K562 (cell line): ENCODE data around the gene DARS1.

ENCODE experiments used
- BHLHE40 ChIP-seq: IDR thresholded peaks from 2 replicates; pipeline ENCODE4 v1.6.1; 2011; ENCODE audit warnings: low read length, improper control_type of control experiment
- BRCA1 ChIP-seq, 2 experiments: fragments of 450-650 bp in 1 of 2; sonication (generic) in 1 of 2; formaldehyde crosslinking in 1 of 2; IDR thresholded peaks; 2 replicates each; pipeline versions ENCODE4 v1.5.0 to v1.6.1; 2017 to 2020; ENCODE audit warnings: mild to moderate bottlenecking in 1 of 2, missing genetic modification reagents in 1 of 2
- E2F5 ChIP-seq: sonication (generic); formaldehyde crosslinking; IDR thresholded peaks from 2 replicates; pipeline ENCODE4 v1.8.0; 2022; ENCODE audit warnings: mild to moderate bottlenecking, missing genetic modification reagents
- ELK1 ChIP-seq: sonication (generic); formaldehyde crosslinking; IDR thresholded peaks from 2 replicates; pipeline ENCODE4 v1.8.1; 2022; ENCODE audit warnings: missing genetic modification reagents
- MITF ChIP-seq: IDR thresholded peaks from 2 replicates; pipeline ENCODE4 v1.6.1; 2014; ENCODE audit warnings: antibody characterized with exemption
- MYC ChIP-seq, 2 experiments: fragments of 250-450 bp in 1 of 2; sonication (Bioruptor Pico) in 1 of 2; IDR thresholded peaks; 2 replicates each; pipeline versions ENCODE4 v1.5.1 to v1.6.1; 2012 to 2021; ENCODE audit warnings: low read depth in 2 of 2, borderline replicate concordance in 1 of 2, improper control_type of control experiment in 1 of 2, low read length in 1 of 2, mild to moderate bottlenecking in 1 of 2, moderate library complexity in 1 of 2
- RBM22 ChIP-seq: fragments of 200-400 bp; formaldehyde crosslinking; IDR thresholded peaks from 2 replicates; pipeline ENCODE4 v1.6.1; 2018; ENCODE audit warnings: low read length, low read depth; ENCODE audit not compliant: poor library complexity, severe bottlenecking
- TAF7 ChIP-seq: fragments of 450-650 bp; IDR thresholded peaks from 2 replicates; pipeline ENCODE4 v1.6.1; 2016; ENCODE audit warnings: missing genetic modification characterization, missing compliant biosample characterization
- TEAD4 ChIP-seq, 2 experiments: sonication (generic) in 1 of 2; formaldehyde crosslinking in 1 of 2; IDR thresholded peaks; 2 replicates each; pipeline versions ENCODE4 v1.6.1 to v1.8.0; 2012 to 2022; ENCODE audit warnings: borderline replicate concordance in 1 of 2, inconsistent platforms in 1 of 2, low read length in 1 of 2, mild to moderate bottlenecking in 1 of 2, missing genetic modification reagents in 1 of 2
- ZNF277 ChIP-seq: fragments of 250-450 bp; sonication (Bioruptor Pico); IDR thresholded peaks from 2 replicates; pipeline ENCODE4 v1.8.0; 2022; ENCODE audit warnings: inconsistent platforms, mild to moderate bottlenecking, moderate library complexity, borderline replicate concordance

- TF ChIP-seq ELK1 (CRISPR knock-in tag) (no peak), TEAD4 (IDR thresholded peaks at IDR 0.05; ENCODE audit: low read length) (no peak), TEAD4 (CRISPR knock-in tag; IDR thresholded peaks at IDR 0.05; ENCODE audit: borderline replicate concordance) (no peak), ZNF277 (no peak), MYC (IDR thresholded peaks at IDR 0.05; ENCODE audit: low read depth, low read length) (no peak), MYC (CRISPR knock-in tag; IDR thresholded peaks at IDR 0.05; ENCODE audit: borderline replicate concordance, low read depth) (no peak), MITF (no peak), BRCA1 (IDR thresholded peaks at IDR 0.05) (no peak), BRCA1 (CRISPR knock-in tag; IDR thresholded peaks at IDR 0.05) (no peak), BHLHE40 (no peak), E2F5 (CRISPR knock-in tag) (no peak), RBM22 (no peak), TAF7 (tag) (no peak)
These were observed 71.6 kb downstream of the DARS1 start for GRCh38 chr2:135913727-135914365.
